GM18526 (cell line): ENCODE measurements around the gene NPHP3.

Experiments used
- POLR2A ChIP-seq: IDR thresholded peaks from 3 replicates; pipeline ENCODE4 v1.6.1; 2011; ENCODE audit not compliant: insufficient read length; ENCODE audit errors: extremely low read depth

The NPHP3 gene

DNA sequence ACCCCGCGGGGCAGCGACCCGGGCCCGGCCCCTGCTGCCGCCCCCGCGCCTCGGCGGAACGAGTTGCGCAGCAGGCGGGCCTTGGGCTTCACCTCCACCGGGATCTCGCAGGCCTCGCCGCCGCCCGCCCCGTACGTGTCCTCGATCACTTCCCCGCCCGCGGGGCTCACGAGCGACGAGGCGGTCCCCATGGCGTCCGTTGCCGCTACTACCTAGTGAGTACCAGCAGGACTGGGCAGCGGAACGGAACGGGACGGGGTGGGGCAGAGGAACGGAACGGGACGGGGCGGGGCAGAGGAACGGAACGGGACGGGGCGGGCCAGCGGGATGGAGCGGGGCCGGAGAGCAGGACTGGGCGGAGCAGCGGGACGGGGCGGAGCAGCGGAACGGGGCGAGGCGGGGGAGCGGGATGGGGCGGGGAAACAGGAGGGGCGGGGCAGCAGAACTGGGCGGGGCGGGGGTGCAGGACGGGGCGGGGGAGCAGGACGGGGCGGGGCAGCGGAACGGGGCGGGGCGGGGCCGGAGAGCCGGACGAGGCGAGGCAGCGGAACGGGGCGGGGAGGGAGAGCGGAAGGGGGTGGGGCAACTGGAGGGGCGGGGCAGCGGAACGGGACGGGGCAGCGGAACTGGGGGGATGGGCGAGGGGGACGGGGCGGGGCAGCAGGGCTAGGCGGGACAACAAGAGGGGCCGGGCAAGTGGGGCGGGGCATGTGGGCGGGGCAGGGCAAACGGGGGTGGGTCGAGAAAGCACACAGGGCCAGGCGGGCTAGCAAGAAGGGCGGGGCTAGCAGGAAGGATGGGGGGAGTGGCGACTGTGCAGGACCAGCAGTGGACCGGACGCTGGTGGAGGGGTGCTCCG, at the start of gene NPHP3:
Gene NPHP3 (minus strand): TSS at position 245 of the 859 bp plus-strand sequence. CDS start 54 bp downstream, at position 191.
- TF ChIP-seq POLR2A, result peak; percentile 64

DNA sequence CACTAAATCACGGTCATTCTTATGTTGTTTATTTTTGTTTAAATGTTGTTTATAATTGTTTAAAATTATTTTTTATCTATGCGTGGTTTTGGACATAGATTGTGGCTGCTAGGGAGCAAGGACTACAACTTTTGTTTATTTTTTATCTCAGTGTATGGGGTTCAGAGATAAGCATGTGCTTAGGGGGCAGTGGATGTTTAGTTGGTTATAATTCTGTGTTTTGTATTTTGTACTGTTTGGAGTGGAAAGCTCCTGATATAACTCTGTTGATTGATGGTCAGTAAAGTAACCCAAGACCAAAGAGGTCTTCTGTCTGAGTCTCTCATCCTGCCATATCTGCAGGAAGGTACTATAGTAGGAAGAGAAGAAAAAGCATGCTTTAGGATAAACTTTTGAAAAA, 36.5 kb upstream of the NPHP3 start:
- no peak for TF ChIP-seq POLR2A

- no peak for TF ChIP-seq POLR2A
These were observed 34.0 kb upstream of the NPHP3 start for GRCh38 chr3:132756108-132756650.

- no peak for TF ChIP-seq POLR2A
These were observed 31.7 kb upstream of the NPHP3 start for GRCh38 chr3:132753946-132754345.

DNA sequence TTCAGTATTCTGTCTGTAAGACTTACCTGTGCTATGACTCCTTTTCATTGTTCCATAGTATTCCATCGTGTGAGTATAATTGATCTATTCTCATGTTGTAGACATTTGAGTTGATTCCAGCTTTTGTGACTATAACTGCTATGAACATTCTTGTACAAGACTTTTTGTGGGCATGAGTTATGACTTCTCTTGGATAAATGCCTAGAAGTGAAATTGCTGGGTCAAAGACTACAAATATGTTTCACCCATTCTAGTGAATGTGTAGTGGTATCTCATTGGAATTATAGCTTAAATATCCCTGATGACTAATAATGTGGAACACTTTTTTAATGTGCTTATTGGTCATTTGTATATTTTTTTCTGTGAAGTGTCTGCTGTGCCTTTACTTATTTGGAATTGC, 27.6 kb upstream of the NPHP3 start:
- no peak for TF ChIP-seq POLR2A

- TF ChIP-seq POLR2A, result no peak
These were observed 16.1 kb upstream of the NPHP3 start for GRCh38 chr3:132738314-132738713.

- TF ChIP-seq POLR2A, result no peak
These were observed 13.4 kb upstream of the NPHP3 start for GRCh38 chr3:132735589-132735988.

DNA sequence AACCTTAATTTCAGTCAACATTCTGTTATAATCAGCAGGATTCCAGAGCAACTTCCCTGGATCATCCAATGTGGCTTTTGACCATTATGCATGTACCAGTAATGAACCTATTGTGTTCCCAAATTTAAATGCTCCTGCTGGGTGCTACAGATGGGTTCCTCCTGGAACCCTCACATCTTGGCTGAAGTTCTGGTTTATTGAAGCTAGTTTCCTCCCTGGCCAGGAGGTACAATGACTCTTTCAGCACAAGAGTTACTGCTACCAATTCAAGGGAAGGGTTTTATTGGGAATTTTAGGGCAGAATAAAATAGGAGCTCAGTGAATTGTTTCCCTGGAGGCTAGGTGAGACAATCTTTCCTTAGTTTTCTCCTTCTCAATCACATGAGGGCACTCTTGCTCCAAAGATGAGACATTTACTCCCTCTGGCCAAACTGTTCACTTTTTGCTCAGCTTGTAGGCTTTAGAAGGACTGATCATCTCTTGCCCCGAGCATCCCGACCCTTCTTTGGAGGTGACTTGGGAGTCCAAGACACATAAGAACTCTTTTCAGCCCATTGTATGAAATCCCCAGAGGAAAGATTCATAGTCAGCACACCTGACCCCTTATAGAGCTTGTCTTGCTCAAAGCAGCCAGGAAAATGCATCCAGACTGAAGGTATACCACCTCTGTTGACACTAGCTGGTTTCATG, 8.8 kb upstream of the NPHP3 start:
- no peak for TF ChIP-seq POLR2A

DNA sequence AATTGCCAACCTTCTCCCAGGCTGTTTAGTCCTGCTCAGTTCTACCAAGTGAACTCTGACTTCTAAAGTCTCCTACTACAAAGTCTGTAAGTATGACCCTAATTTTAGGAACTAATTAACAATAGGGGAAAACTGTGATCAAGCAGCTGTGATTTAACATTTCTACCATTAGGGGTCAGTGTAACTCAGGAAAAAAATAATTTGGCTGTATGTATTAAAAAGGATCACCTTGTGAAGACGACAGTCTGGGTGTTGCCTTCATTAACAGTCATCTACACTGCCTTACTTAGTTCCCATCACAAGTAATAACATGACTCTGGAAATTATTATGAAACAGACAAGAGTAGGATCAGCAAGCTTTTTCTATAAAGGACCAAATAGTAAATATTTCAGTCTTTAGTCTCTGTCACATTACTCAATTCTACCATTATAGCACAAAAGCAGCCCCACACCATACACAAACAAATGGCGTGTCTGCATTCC, 4.2 kb upstream of the NPHP3 start:
- no peak for TF ChIP-seq POLR2A

- TF ChIP-seq POLR2A, result peak; percentile 37
These were observed 1.1 kb upstream of the NPHP3 start for GRCh38 chr3:132723024-132723950.

DNA sequence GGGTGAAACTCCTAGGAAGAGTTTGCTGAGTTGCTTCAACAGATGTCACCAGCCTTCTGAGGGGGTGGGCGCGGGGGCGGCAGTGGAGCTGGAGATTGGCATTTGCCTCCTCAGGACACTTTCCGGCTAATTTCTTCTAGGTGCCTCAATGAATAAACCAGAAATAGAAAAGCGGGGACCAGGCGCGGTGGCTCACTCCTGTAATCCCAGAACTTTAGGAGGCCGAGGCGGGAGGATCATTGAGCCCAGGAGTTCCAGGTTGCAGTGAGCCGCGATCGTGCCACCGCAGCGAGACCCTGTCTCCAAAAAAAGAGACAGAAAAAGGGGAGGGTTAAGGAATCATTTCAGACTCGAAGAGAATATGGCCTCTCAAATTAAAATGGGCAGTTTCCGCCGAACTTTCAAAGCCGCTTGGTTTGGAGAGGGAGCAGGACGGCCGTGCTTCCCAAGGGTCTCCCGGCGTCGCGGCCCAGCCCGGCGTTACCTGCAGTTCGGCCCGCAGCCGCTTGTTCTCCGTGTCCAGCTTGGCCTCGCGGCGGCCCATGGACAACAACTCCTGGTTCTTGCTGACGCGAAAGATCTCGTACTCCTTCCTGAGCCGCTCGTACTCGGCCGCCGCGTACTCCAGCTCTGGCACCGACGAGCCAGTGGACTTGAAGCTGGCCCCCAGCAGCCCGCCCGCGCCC, 587 bp downstream of the NPHP3 start:
- no peak for TF ChIP-seq POLR2A

DNA sequence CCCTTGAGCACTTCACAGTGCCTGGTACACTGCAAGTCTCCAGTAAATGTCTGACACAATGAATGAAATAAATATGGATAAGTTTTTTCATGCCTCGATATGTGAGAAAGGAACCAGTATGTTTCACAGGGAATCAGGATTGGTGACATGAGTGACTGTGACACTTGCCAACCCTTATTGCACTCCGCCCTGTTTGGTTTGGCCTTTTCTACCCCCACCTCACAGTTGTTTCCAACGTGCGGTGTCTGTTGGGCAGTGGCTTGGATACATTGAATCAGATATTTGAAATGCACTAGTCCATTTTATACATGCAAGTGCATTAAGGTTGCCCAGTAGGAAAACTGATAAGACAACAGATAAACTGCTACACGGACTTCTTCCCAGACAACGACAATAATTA, 2.0 kb downstream of the NPHP3 start:
- TF ChIP-seq POLR2A, result no peak

DNA sequence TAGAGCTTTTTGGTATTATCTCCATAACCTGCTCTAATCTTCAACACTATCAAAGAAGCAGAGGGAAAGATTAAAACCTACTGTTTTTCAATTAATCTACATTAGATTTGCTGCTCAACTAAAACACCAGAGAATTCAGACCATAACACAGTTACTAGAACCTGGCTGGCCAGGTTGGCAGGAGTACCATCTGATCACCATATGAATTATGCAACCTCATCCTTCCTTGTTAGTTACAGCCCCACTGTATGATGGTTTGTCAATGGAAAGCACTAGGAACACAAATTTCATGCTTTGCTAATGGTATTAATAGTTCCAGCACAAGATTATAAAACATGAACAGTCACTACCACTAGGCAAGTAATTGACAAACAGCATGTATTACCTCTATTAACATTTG, 5.8 kb downstream of the NPHP3 start:
- no peak for TF ChIP-seq POLR2A

GRCh38 chr3:132713977-132714727, 8.1 kb downstream of the NPHP3 start:
- no peak for TF ChIP-seq POLR2A
